GM18526 (cell line): ENCODE measurements around the gene HIP1.

Source experiments
- POLR2A ChIP-seq: IDR thresholded peaks from 3 replicates; pipeline ENCODE4 v1.6.1; 2011; ENCODE audit not compliant: insufficient read length; ENCODE audit errors: extremely low read depth

The HIP1 gene

DNA sequence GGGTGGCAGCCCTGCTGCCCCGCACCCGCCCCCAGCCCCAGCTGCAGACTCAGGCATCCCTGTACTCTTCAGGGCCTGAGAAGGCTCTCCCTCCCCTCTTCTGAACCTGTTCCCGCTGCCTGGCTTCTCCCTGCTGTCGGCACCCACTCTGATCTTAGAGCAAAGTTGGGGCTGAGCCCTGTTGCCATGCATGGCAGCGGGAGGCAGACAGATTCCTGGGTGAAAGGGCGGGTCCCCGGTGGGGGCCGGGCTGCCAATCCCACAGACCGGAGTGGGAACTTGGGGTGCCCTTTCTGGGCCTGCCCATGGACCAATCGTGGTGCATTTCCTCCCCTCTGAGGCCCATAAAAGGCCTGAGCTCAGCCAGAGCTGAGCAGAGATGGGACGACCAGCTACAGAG lies 165.9 kb downstream of the HIP1 start:
- no peak for TF ChIP-seq POLR2A

DNA sequence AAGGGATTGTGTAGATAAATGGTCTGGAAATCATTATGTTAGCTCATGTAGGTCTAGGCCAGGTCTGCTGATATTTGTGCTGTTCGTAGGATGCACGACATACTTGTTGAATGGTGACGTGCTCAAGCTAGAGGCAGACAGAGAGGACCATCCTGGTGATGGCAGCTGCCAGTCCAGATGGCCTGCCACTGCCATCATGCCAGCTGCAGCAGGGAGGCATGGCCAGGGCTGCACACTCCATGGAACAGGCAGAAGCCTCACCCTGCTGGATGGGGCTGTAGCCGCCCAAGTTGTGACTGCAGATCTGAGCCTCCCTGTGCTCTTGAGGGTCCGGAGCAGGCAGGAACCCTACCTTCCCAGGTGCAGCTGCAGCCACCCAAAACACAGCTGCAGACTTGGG lies 166.3 kb downstream of the HIP1 start:
- no peak for TF ChIP-seq POLR2A

DNA sequence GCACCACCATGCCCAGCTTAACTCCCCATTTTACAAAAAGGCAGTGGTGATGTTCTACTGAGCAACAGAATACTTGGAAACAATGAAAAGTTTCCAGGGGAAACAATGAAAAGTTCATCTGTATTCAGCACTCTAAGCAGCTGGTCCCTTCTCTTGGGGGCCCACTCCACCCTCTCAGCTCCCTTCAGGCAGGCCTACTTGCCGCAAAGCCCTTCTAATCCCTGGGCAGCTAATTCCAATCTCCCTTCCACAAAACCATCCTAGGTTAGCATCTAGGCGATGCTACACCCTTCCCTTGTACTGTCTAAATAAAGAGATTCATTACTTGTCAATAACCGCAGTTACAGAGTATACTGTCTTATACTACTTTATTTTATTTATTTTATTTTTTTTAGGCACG lies 167.5 kb downstream of the HIP1 start:
- no peak for TF ChIP-seq POLR2A

DNA sequence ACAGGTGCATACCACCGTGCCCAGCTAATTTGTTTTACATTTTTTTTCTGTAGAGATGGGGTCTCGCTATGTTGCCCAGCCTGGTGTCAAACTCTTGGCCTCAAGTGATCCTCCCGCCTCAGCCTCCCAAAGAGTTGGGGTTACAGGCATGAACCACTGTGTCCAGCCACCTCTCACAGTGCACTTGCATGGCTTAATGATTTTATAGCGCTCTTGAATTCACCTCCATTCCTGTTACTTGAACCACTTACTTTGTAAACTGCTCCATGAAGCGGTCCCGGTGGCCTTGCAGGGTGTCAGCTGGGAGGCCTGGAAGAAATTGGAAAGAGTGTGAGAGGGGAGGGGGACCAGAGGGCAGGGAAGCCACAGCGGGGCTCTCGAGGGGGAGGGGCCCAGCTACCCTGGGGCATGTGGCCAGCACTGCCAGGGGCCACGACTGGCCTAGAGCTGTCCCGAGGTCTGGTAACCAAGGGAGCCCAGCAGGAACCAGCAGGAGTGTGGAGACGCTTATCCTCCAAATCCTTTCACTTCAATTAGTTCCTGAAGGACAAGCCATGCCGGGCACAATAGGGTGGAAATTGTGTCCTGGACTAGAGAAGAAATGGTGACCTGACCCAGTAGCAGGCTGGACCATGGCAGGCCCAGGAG lies 170.7 kb downstream of the HIP1 start:
- no peak for TF ChIP-seq POLR2A

DNA sequence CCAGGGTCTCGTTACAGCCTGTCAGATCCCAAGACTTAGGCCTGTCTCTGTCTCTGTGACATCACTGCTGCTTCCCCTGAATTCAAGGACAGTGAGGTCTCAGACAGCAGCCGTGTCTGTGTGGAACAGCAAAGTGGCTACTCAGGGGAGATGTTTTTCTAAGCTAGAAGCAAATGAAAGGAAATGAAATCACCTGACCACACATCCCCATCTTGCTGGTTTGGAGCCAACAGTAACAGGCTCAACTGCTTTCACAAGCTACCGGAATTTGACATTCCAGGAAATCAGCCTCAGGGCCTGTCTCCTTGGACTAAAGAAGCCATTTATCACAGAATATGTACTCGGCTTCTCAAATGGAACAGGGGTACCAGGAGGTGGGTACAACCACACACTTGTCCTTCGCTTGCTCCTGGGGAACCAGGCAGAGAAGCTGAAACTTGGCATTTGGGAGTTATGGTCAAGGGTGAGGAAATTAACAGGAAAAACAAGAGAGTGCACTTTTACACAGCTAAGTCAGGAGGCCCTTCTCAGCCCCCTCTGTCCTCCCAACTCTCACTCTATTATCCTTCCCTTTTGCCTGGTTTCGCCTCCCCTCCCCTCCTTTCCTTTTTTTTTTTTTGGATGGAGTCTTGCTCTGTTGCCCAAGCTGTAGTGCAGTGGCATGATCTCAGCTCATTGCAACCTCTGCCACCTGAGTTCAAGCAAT lies 173.5 kb downstream of the HIP1 start:
- no peak for TF ChIP-seq POLR2A

DNA sequence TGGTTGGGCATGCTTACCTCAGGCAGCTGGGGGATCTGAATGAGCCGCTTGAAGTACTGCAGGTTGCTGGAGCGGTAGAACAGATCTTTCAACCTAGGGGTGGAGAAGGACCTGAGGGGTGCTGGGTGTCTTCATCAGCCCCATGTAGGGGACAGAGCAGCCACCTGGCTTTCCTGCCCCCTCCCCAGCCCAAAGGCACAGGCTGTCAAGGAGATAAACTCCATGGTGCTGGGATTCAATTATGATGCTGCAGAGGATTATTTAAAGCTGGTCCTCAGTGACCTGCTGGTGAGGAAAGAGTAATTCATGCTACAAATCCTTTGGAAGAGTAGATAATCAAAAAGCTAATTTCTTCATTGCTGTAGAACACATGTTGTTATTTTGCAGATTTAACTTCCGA lies 175.6 kb downstream of the HIP1 start:
- TF ChIP-seq POLR2A: no peak

DNA sequence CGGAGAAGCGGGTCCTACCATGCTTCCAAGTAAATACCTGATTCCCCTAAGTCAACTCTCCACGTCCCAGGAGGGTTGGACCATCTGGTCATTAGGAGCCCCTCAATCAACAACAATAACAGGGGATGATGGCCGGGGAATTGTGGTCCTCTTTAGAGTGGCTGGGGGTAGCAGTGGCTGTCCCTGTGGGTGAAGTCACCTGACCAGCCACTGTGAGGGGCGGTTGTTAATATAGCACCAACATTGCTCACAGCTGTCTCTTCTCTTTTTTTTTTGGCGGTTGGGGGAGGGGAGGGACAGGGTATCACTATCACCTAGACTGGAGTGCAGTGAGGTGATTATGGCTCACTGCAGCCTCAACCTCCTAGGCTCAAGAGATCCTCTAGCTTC lies 178.8 kb downstream of the HIP1 start:
- TF ChIP-seq POLR2A: no peak

DNA sequence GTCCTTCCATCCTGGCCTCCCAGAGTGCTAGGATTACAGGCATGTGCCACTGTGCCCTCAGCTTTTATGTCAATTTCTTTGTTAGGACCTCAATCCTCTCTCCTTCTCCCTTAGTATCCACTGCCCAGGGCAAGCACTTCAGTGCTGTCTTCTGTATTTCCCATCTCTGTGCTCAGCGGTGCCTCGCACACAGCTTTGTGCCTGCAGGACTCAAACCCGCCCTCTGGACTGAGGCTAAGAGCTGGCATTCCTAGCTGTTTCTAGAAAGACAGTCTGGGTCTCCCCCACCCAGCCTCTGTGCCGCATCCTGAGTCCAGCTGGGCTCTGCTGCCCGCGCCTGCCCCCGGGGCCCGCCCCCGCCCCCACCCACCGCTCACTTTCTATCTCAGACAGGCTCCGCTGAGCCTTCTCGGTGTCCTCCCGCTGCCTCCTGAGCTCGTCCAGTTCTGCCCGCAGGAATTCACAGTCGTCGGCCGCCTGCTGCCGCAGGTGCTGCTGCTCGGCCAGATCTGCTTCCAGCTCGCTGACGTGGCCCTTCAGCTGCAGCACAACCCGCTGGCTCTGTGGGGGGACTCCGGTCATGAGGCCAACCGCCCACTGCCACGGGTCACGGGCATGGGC lies 179.3 kb downstream of the HIP1 start:
- no peak for TF ChIP-seq POLR2A

DNA sequence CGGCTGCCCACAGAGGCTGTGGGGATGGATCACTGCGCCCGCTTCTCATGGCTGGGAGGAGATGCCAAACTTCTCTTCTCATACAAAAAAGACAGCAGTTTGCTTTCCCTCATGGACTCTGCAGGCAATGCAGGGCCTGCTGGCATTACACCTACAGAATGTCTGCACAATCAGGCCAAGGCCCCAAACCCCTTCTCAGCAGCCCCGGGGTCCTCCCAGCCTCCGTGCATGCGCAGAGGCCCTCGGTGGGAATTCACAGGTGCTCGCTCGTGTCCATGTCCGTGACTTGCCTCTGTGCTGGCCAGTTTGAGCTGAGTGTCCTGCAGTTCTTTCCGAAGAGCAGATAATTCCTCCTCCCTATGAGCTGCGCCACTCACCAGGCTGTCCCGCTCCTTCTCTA lies 183.0 kb downstream of the HIP1 start:
- no peak for TF ChIP-seq POLR2A

DNA sequence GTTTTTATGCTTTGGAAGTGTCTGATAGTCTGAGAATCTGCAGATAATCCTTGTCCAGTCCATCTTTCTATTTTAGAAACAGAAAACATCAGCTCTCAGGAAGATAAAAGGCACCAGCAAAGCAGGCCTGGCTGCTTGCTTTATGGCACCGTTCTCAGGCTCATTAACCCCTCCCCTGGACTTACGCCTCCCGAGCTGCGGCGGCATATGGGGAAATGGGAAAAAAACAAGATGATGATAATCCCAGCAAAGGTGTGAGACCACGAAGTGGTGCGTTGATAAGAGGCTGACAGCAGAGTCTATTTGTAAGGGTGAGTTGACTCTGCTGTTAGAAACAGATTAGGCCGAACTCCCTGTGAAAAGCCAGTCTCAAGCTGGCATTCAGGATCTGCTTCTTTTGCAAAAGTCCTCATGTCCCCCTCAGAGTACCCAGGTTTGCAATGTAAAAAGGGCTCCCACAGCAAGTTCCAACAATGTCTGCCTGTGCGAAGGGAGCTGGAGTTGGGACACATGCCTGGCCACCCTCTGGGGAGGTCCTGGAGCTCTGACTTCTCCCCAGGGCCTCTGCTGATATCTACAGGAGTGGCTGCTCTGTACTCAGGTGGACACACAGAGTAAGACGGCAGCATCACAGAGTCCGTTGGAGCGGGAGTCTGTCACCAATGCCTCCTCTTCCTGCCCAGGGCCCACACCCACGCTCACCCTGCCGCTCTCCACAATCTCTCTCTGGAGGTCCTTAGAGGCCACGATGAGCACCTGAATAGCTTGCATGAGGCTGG lies 192.3 kb downstream of the HIP1 start:
- TF ChIP-seq POLR2A: no peak

DNA sequence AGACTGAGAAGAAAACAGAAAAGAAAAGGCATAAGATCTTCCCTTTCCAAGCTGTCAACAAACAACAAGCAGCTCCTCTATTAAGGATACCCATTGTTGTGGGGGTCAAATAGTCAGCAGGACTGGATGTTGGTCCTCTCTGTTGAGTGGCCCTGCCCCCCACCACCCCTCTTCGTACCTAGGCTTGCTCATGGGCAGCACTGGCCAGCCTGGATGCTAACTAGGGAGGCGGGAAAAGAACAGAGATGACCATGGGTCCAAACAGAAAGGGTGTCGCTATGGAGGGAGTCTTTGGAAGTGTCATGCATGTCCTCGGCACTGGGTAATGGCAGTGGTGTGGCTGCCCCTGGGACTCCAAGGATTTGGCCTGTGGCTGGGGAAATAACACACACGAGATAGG lies 201.0 kb downstream of the HIP1 start:
- no peak for TF ChIP-seq POLR2A

DNA sequence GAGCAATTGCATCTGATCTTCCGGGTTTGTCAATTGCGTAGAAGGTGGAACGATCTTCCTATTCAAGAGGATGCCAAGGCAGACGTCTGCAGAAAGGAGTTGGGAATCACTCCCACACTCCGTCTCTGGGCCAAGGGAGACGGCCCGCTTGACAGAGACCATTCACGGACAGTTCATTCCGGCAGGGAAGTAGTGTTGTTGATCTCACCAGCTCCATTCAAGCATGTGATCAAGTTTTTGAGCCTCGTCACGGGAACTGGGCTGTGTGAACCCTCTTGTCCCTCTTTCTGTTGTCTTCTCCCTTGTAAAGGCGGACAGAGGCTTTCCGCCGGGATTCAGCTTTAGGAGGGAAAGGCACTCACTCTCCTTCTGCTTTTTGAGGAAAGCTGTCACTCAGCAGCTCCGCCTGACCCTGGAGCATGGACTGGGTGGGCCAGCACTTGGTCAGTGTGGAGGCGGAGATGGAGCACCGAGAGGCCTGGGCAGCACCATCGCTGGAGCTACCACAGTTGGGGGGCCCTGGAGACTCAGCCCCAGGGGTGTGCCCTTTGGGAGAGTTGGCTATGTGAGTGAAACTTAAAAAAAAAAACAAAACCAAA lies 201.7 kb downstream of the HIP1 start:
- no peak for TF ChIP-seq POLR2A

DNA sequence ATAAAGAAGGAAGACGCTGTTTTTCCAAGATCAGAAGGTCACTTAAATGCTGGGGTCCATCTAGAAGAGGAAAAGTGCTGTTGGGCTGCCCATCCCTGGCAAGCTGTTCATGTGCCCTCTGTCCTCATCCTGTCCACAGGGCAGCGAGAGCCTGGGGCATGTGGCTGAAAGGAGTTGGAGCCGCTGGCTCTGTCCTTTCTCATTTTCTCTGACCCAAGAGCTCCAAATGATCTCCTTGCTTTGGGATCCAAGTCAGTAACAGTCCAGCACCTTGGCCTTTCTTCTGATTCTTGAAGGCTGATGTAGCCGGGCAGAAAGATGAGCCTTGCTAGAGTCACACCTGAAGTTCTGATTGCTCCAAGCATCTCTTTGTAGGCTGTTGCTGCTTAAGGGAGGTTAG lies 202.2 kb downstream of the HIP1 start:
- TF ChIP-seq POLR2A: no peak

DNA sequence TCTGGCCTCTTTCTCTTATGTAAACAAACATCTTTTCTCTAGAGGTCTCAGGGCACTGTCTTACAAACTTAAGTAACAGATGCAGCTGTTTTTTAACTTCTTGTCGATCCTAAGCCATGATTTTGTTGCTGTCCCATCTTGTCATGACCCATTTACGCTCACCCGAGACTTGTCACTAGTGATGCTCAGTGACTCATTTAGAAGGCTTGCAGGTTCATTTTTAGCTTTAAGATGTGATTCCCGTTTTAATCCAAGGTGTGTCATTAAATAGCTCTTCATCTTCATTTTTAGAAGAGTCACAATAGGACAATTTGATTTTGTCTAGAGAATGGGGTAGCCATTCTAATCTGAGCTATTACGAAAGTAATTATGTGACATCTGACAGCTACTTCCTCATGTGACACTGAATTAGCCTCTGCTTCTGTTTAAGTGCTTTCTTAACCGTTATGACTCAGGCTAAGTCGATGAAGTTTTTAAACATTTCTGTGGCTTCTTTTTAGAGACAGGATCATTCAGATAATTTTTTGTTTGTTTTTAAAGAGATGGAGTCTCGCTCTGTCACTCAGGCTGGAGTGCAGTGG lies 203.9 kb downstream of the HIP1 start:
- no peak for TF ChIP-seq POLR2A

DNA sequence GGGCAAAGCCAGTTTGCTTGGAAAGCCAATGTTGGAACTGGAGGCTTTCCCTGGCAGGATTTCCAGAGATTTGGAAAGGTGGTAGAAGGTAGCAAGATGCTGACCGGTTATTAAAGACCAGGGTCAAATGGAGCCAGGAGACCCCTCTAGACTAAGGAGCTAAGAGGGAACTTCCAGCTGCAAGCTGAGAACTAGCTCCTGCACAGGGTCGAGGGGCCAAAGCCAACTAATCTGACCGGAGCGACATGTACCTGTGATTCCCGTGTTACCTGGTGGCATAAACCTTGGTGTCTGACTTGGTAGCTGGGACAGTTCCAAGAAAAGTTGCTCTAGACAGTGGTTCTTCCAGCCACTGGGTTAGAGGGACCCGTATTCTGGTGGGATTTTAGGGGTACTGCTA lies 204.8 kb downstream of the HIP1 start:
- no peak for TF ChIP-seq POLR2A
